Adrenal gland (tissue), 5 donors: ENCODE measurements around the gene NRXN2.

Source experiments
- CTCF ChIP-seq, 6 experiments: fragments of 450-650 bp in 4 of 6; fragments of 200-600 bp in 2 of 6; sonication (generic) in 1 of 6; IDR thresholded peaks; 1 replicate in 5 of 6; 2 replicates in 1 of 6; pipeline versions ENCODE4 v1.5.1 to v1.8.0; 2016 to 2021; ENCODE audit warnings: antibody characterized with exemption in 6 of 6, mild to moderate bottlenecking in 2 of 6, moderate library complexity in 1 of 6
- POLR2A ChIP-seq, 2 donors: fragments of 450-650 bp; IDR thresholded peaks; one replicate each; pipeline ENCODE4 v1.6.1; 2017; ENCODE audit warnings: antibody characterized with exemption in 2 of 2, mild to moderate bottlenecking in 2 of 2, moderate library complexity in 1 of 2
- donor health status: DM: no; HTN: no; CAD: no.

- TF ChIP-seq CTCF (IDR thresholded peaks at IDR 0.05) (no peak), POLR2A (IDR thresholded peaks at IDR 0.05) (no peak)
Observed at GRCh38 chr11:64598797-64599697, 124.0 kb downstream of the NRXN2 start.
